Right renal pelvis (tissue), 4 donors: ENCODE measurements around the gene SEC14L5. TPM values are rescaled to one million over a fixed set of nuclear protein-coding genes. Genes with fewer than 3 reads are reported as not detected.
"Not testable (repeated sequence)": the region's sequence is repeated elsewhere in the genome, so short reads cannot be mapped to it uniquely, and the experiment has no call there.

Source experiments
- DNase-seq, 4 donors: peaks; one replicate each; pipeline ENCODE4 v3.0.0-alpha.2; 2013; ENCODE audit warnings: low read depth in 4 of 4, low spot score in 3 of 4, missing footprints in 1 of 4
- polyA plus RNA-seq, 4 donors: library from polyadenylated mRNA; unstranded; fragments of 120-200 nt; gene quantifications; one replicate each; pipeline ENCODE4 v1.2.1, GENCODE V29; 2013; ENCODE audit not compliant: insufficient read length in 4 of 4

The SEC14L5 gene
- polyA plus RNA-seq, 4 donors = 0.14 to 0.36 (median 0.26) TPM

DNA sequence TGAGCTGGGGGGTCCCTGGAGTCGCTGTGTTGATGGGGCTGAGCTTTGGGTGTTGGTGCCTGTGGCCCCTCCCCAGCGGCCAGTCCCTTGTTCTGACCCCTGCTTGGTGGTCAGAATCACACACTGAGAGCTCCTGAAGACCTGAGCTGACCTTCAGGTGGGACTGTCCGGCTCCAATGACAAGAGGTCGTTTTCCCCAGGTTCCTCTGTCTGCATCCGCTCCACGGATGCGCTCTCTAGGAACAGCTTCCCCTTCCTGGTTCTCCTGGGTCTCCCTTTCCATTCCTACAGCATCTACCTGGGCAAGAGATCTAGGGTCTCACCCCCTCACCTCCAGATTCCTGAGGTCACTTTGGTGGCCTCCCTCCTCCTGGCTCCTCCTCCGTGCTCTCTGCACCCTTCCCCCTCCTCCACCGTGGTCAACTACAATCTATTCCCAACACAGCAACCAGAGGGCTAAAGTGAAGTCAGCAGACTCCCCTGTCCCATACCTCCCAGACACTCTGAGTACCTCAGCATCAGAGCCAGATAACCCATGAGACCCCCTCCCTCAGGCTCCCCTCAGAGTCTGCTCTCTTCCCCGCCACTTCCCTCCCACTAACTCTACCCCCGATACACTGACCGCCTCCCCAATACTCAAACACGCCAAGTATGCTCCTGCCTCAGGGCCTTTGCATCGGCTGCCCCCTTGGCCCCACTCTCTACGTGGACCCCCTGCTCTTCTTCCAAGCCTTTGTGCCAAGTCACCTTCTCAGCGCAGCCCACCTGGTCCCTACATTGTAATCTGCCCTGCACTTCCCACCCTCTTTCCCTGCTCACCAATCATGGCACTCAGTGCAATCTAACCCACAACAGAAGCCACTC, 9.0 kb upstream of the SEC14L5 start:
- DNase-seq = no peak

DNA sequence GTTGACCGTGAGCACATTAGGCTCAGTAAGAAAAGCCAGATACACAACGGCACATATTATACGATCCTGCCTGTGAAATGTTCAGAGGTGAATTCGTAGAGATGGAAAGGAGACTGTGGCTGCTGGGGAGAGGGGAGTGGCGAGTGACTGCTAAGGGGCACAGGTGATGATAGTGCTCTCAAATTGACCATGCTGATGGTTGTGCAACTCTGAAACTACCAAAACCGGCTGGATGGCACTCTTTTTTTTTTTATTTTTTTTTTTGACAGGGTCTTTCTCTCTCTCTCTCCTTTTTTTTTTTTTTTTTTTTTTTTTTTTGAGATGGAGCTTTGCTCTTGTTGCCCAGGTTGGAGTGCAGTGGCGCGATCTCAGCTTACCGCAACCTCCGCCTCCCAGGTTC, 8.1 kb upstream of the SEC14L5 start:
- DNase-seq = no peak

DNA sequence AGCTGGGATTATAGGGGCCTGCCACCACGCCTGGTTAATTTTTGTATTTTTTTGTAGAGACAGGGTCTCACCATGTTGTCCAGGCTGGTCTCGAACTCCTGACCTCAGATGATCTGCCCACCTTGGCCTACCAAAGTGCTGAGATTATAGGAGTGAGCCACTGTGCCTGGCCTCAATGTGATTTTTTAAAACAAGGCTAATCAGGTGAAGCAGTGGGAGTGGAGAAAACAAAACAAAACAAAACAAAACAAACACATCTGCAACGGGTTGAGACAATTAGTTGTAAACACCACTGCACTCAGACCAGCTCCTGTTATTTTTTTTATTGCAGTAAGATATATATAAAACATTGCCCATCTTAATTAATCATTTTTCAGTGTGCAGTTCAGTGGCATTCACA, 6.5 kb upstream of the SEC14L5 start:
- not testable (repeated sequence) for DNase-seq

DNA sequence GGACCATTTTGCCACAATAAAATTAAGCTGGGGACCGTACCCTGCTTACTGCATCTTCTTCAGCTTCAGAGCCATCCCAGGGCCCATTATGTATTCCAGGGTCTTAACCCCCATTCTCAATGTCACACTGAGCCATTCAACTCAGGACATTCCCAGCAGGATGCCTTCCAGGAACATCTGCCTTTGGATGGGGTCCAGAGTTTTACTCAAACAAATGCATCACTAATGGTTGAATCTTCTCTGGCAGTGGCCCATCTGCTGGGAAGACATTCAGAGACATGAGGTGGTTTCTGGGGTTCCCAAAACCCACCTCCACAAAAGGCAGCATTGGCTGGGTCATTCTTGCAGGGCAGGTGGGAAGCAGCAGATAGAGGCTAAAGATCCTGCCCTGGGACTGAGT, 3.4 kb upstream of the SEC14L5 start:
- no peak for DNase-seq

DNA sequence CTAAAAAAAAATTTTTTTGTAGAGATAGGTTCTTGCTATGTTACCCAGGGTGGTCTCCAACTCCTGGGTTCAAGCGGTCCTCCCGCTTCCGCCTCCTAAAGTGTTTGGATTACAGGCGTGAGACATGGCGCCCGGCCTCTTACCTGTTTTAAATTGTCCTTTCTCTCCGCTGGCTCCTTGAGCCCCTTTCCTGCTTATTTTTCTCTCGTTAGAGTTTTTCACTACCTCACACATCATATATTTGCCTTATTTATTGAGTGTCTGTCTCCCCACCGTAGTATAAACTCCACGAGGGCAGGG, 760 bp upstream of the SEC14L5 start:
- DNase-seq = no peak

DNA sequence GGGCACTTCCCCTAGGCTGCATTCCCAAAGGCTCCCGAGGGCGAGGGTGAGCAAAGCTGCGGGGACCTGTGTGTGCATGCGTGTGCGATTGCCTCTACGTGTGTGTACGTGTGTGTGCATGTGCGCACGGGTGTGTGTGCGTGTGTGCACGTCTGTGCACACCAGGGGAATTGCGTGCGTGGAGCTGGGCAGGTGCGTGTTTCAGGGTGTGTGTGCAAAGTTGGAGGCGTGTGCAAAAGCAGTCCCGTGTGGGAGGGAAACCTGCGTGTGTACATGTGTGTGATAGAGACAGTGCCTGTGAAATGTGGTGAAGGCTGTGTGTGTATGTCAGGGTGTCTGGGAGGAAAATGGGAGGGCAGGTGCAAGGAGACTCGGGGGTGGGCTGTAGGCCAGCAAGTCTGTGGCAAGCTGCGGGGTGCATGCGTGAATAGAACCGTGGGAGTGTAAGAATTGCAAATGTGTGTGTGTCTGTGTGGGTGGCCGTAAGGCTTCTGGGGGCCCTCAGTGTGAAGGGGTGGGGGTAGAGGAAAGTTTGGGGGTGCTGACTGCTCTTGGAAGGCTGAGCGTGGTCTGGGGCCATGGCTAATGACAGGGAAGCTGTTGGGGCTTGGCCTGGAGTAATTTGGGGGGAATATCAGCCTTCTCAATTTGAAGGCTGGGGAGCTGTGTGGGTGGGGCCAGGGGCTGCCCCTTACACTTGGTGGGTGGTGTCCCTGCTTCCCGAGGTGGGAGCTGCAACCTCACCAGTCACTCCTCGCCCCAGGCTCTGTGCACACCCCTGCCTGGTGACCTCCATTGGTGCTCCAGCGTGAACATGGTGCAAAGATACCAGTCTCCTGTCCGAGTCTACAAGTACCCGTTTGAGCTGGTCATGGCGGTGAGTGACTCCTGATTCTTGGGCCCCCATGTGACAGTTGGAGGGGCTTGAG, 644 bp downstream of the SEC14L5 start:
- no peak for DNase-seq

DNA sequence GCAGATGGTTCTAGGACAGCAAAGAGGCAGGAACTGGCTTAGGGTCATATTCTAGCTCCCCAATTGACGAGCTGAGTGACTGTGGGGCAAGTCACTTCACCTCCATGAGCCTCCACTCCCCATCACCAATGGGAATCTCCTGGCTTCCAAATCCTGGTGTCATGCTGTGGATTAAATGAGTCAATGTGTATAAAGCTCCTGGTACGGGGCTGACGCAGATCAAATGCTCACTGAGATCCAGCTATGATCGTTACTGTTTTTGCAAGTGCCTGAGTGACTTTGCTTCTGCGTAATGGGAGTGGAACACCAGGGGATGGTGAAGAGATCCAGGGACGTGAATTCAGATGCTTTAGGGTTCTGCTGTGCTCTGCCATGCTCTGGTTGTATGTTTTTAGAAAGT, 2.4 kb downstream of the SEC14L5 start:
- DNase-seq = no peak

DNA sequence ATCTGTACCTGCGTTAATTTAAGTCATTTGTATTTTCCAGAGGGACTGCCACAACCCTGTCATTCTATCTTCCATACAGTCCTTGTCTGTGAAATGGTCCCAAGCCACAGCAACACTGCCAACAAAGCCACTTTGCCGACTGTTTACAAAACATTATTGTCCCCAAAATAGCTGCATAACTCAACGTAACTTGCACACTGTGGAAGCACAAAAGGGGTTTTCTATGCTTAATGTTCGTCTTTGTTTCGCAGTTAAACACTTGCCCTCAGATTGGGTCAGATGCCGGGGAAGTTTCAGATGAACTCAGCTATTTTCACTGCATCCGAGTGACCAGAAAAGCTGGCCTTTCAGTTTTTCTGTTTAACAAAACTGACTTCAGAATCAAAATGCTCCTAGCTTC, 4.6 kb downstream of the SEC14L5 start:
- no peak for DNase-seq

DNA sequence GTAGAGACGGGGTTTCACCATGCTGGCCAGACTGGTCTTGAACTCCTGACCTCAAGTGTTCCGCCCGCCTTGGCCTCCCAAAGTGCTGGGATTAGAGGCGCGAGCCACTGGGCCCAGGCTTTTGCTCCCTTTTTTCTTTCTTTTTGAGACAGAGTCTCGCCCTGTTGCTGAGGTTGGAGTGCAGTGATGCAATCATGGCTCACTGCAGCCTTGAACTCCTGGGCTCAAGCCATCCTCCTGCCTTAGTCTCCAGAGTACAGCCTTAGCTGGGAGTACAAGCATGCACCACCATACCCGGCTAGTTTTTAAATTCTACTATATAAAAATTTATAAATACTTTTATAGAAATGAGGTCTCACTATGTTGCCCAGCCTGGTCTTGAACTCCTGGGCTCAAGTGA, 5.4 kb downstream of the SEC14L5 start:
- not testable (repeated sequence) for DNase-seq

DNA sequence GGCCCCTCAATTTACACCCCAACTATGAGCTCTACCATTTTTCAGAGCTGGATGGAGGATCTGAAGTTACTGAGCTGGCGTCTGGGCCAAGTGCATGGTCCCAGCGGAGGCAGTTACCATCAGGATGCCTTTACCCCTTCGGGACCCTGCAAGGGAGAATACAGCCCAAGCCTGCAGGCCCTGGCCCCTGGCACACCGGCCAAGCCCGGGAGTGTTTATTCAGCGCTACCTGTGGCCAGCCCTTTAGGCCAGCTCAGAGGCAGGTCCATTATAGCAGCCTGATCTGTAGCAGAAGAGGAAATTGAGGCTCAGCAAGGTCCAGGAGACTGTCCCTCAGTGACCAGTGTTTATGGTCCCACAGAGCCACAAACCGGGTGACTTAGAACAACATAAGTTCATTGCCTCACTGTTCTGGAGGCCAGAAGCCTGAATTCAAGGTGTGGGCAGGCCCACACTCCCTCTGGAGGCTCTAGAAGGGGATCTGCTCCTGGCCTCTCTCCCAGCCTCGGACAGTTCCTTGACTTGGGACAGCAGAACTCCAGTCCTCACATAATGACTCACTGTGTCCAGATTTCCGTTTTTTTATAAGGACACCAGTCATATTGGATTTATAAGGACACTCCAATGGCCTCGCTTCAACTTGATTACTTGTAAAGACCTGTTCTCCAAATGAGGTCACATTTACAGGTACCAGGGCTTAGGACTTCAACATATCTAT, 8.8 kb downstream of the SEC14L5 start:
- no peak for DNase-seq

DNA sequence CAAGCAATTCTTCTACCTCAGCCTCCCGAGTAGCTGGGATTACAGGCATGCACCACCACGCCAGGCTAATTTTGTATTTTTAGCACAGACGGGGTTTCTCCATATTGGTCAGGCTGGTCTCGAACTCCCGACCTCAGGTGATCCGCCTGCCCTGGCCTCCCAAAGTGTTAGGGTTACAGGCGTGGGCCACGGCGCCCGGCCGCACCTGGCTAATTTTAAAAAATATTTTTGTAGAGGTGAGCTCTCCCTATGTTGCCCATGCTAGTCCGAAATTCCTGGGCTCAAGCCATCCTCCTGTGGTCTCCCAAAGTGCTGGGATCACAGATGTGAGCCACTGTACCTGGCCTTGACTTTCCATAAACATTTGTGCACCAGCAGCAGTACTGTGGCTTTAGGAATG, 10.1 kb downstream of the SEC14L5 start:
- not testable (repeated sequence) for DNase-seq

DNA sequence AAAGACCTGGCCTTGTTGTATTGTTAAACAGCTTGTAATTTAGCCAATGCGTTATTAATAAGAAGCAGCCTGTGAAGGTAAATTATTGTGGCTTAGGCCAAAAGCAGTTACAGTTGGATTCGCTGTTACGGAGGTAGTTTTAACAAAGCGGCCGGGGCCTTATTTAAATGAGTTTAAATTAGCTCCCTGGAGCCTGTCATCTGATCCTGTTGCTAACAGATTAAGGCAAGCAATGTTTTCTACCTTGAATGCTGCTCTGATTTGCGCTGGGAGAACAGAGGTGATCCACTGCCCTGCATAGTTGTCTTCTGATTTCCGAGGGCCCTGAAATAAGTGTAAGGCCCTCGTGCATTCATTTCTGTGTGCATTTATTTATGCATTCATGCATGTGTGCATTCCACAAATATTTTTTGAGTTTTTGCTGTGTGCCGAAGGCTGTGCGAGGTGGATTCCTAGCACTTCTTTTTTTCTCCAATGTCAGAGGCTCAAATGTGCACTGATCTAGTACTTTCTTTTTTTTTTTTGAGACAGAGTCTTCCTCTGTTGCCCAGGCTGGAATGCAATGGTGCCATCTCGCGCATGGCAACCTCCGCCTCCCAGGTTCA, 10.9 kb downstream of the SEC14L5 start:
- DNase-seq = no peak

DNA sequence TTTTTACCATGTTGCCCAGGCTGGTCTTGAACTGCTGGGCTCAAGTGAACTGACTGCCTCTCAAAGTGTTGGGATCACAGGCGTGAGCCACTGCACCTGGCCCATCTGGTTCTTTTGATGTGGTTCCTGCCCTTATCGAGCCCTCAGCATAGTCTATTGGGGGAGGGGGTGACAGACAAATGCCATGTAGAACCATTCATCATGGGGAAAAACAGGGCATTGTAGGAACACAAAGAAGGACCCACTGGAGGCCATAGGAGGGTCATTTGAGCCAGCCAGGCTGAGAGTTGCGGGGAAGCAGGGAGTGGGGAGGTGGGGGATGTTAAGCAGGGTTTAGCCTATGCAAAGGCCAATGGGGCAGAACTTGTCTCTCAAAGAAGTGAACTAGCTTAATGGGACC, 11.9 kb downstream of the SEC14L5 start:
- no peak for DNase-seq

DNA sequence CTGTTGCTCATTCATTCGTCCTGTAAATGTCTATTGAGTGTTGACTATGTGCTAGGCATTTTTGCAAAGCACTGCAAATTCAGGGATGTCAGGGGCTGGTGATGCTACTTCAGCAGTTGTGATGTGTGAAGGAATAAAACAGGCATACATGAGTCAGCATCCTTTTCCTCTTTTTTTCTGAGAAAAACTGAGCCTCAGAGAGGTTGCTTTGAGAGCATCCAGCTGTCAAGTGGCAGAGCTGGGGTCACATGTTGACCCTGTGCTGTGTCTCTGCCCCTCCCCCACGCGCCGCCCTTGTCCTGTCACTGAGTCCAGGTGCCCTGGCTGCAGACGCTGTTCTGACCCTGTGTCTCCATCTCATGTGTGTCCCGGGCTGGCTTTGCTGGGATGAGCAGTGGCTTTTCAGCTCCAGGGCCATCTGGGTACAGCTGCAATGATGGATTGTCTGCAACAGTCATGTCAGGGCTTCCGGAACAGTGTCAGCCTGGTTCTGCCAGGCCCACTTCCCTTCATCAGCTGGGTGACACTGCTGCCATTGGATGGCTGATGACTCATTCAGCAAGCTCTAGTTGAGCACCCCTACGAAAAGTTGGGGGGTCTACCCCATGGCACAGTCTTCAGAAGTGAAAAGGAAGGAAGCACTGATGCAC, 14.9 kb downstream of the SEC14L5 start:
- DNase-seq = no peak

DNA sequence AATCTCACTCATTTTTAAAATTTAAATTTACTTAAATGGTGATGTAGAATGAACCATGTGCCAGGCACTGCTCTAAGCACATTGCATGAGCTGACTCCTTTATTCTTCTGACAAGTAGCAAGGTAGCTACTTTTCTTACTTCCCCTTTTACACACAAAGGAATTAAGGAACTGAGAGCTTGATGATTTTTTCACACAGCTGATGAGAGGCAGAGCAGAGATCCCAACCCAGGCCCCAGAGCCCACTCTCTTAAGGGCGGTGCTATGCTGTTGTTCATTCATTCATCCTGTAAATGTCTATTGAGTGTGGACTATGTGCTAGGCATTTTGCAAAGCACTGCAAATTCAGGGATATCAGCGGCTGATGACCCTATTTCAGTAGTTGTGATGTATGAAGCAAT, 17.9 kb downstream of the SEC14L5 start:
- no peak for DNase-seq

DNA sequence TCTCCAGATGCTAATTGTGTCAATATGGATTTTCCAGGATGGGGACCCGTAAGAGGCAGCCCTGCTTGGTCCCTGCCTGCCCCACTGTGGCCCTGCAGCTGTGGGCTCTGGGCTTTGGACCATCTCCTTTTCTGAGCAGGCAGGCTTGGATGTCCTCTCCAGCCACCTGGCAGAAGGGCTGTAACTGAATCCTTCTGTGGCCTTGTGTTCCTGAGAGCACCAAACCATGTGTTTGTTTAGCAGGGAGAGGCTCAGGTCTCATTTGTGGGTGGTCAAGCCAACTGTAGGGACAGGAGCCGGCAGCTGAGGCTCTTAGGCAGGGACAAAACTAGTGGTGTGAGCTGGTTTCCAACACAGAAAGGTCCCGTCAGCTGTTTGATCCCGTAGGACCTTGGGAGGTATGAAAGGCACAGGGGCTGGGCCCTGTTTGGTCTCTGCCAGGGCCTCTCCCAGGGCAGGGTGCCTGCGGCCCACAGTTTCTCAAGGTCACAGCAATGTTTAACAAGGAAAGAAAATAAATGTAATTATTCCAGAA, 18.5 kb downstream of the SEC14L5 start:
- DNase-seq = no peak

DNA sequence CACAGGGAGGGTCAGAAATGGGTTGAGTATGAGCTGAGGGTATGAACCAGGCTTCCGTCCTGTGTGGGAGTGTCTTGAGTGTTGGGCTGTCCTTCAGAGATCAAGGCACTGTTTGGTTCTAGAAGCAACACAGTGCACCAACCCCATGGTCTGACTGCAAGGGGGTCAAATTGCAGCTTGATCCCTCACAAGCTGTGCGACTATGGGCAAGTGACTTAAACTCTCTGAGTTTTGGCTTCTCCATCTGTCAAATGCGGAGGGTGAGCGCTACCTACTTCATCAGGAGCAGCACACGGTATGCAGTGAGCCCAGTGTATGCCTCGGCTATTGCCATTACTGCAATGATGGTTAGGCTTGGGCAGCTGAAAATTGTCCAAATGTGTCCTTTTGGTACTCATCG, 21.0 kb downstream of the SEC14L5 start:
- no peak for DNase-seq

DNA sequence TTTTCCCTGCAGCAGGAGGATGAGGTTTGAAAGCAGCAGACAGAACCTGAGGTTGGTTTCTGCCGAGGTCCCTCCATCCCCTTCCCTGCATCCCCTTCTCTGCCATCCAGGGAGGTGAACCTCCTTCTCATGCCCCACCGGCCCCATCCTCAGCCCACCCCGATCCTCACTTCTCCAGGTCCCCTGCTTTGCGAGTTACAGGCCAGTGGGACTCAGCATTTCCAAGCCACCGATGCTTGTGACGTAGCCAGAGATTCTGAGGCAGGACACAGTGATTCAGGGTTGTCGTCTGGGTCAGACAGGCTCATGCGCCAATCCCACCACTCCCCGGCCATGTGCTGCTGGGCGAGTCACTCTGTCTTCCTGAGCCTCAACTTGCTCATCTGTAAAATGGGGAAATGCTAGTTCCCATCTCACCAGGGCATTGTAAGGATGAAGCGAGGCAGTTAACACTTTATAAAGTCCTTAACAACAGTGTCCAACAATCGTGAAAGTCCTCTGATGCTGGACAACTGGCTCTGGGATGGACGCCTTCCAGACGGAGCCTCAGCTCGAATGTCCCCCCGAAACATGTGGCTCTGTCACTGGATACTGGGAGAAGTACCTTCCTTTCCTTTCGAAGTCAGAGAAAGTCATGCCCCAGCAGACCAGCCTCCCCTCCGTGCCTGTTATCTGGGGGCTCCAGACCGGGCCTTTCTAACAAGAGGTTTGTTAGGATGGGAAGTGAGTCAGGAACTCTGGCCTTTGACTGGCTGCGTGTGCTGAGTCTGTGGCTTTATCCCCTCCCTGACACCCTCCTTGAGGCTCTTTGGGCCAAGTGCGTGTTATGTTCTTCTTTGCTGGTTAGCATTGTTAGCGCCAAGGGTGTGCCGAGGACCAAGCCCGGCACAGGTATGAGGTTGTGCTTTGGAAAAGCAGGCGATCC, 21.9 kb downstream of the SEC14L5 start:
- no peak for DNase-seq

DNA sequence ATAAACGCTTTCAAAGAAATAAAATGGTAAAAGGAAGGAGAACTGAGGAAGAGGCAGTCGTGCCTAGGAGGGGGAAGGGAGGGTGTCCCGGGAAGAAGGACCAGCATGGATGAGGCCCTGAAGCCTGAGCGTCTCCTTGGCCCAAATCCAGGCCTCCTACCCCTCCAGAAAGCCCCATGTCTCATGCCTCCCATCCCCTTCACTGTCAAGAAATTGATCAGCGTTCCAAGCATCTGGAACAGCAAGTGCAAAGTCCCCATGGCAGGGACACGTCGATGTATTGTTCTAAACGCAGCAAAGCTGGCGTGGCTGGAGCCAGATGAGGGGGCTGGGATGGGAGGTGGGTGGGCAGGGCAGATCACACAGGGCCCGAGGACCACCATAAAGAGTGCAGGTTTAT, 22.6 kb downstream of the SEC14L5 start:
- DNase-seq = no peak
